Measurements from ENCODE around the gene RNF38. TPM values are rescaled to one million over a fixed set of nuclear protein-coding genes. Genes with fewer than 3 reads are reported as not detected.
A peak's percentile ranks its signal among the peaks of the same experiment; 100 is the strongest.
"Not testable (repeated sequence)": the region's sequence is repeated elsewhere in the genome, so short reads cannot be mapped to it uniquely, and the experiment has no call there.

The RNF38 gene
- total RNA-seq: 10 to 100 TPM; 26.7 to 40.0 TPM

GRCh38 chr9:36399980-36400331, at the start of gene RNF38:
RNF38 (minus strand) TSS chr9:36400269; CDS start chr9:36400108, 161 bp downstream.
- ChIA-PET CTCF (interaction anchor here (0.6 to 1.3 kb wide), 2 partner anchors 9 to 87 kb away, joined by 3 read pairs; no protein-coding TSS in a partner anchor), POLR2A (interaction anchor here (0.5 to 1.7 kb wide), 4 partner anchors 13 to 209 kb away, joined by 3 to 5 read pairs (median 3); partner anchors contain the start of gene CLTA)
- Mint-ChIP-seq H3K36me3 (ENCODE audit: low read depth) (peaks cover 6% of the 10 kb centered on the region), H3K27me3 (no peaks in the 10 kb centered on the region), H3K9me3 (ENCODE audit: low read depth) (no peaks in the 10 kb centered on the region), H3K4me1 (peaks cover 45% of the 10 kb centered on the region), H3K27ac (peak within 1 kb of the TSS; percentile 98), H3K4me3 (peak within 1 kb of the TSS; percentile 93)
- intact Hi-C loops (cut with DNase I, micrococcal nuclease): loop anchor here (1.0 to 10.0 kb wide), 16 partner anchors 21 to 1193 kb away; partner anchors contain the start of genes GNE (in 2 of the 2), CLTA (in 1 of the 2), FAM221B (in 1 of the 2) and GLIPR2 (in 1 of the 2)
- DNase-seq: no peak
- ATAC-seq: no peak

GRCh38 chr9:36448555-36448954, 48.5 kb upstream of the RNF38 start:
- intact Hi-C loops (cut with DNase I, micrococcal nuclease); H3K4me3 Mint-ChIP-seq; DNase-seq; POLR2A ChIA-PET; H3K9me3 Mint-ChIP-seq (ENCODE audit: low read depth); H3K27ac Mint-ChIP-seq; H3K36me3 Mint-ChIP-seq (ENCODE audit: low read depth); H3K27me3 Mint-ChIP-seq; ATAC-seq: not testable (repeated sequence)
- CTCF ChIA-PET: interaction anchor here (1.2 to 3.3 kb wide), 3 partner anchors 17 to 108 kb away, joined by 3 to 18 read pairs (median 3); no protein-coding TSS in a partner anchor
- peaks cover 26% of the 10 kb centered on the region for H3K4me1 Mint-ChIP-seq

DNA sequence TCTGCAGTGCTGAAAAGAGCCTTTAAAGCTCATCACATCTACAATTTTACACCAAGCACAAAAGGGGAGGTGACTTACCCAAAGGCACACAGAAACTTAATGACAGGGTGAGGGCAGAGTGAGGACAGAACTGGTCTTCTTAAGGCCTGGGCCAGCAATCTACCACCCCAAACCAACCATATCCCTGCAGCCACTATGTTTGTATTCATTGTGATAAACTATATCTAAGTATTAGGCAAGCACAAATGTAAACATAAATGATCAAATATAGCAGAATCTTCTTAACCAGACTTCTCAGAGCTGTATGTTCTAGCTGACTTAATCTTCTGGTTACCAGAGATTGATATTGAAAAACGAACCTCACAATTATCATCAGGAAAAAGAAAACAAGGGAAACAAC, 47.9 kb upstream of the RNF38 start:
- H3K4me1 Mint-ChIP-seq: peaks cover 30% of the 10 kb centered on the region
- H3K4me3 Mint-ChIP-seq: no peak overlapping the region
- intact Hi-C loops (cut with DNase I, micrococcal nuclease): no loop called here
- ATAC-seq (no peak), DNase-seq (no peak)
- no peaks in the 10 kb centered on the region for H3K27me3 Mint-ChIP-seq
- no peaks in the 10 kb centered on the region for H3K9me3 Mint-ChIP-seq (ENCODE audit: low read depth)
- H3K27ac Mint-ChIP-seq: no peak overlapping the region
- POLR2A ChIA-PET: no interaction called here
- peaks cover 1% of the 10 kb centered on the region for H3K36me3 Mint-ChIP-seq (ENCODE audit: low read depth)
- CTCF ChIA-PET: interaction anchor here (1.1 to 3.3 kb wide), 5 partner anchors 16 to 108 kb away, joined by 3 to 18 read pairs (median 3); no protein-coding TSS in a partner anchor

DNA sequence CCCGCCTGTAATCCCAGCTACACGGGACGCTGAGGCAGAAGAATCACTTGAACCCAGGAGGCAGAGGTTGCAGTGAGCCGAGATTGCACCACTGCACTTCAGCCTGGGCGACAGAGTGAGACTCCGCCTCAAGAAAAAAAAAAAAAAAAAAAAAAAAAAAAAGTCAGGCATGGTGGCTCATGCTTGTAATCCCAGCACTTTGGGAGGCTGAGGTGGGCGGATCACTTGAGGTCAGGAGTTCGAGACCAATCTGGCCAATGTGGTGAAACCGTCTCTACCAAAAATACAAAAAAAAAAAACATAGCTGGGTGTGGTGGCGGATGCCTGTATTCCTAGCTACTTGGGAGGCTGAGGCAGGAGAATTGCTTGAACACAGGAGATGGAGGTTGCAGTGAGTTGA, 46.6 kb upstream of the RNF38 start:
- H3K27ac Mint-ChIP-seq; H3K9me3 Mint-ChIP-seq (ENCODE audit: low read depth); POLR2A ChIA-PET; H3K36me3 Mint-ChIP-seq (ENCODE audit: low read depth); DNase-seq; intact Hi-C loops (cut with DNase I, micrococcal nuclease); H3K27me3 Mint-ChIP-seq; H3K4me3 Mint-ChIP-seq; ATAC-seq: not testable (repeated sequence)
- H3K4me1 Mint-ChIP-seq: peaks cover 39% of the 10 kb centered on the region
- CTCF ChIA-PET: interaction anchor here (0.8 to 3.3 kb wide), 2 partner anchors 39 to 716 kb away, joined by 3 to 18 read pairs; no protein-coding TSS in a partner anchor

DNA sequence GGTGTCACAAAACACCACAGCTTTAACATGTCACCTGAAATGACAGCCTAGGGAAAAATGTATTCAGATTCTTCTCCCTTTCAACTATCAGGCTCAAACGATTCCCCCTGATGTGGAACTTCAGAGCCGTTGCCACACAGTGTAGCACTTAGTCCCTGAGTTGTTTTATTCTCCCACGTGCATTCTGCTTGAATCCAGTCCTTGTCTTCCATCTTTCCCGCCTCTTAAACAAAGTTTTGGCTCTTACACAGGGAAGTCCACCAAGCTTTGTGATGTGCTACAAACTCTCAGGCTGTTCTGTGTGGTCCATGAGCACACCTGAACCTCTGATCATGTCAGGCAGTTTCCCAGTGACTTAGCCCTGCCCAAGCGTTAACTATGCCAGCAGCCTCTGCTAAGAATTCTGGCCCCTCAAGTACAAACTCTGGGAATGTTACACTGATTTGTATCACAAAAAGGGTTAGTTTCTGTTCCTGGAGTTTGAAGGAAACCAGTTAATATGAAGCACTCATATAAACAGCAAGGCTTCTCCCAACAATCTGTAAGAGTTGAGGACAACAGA, 45.8 kb upstream of the RNF38 start:
- no peaks in the 10 kb centered on the region for H3K9me3 Mint-ChIP-seq (ENCODE audit: low read depth)
- peaks cover 39% of the 10 kb centered on the region for H3K4me1 Mint-ChIP-seq
- ChIA-PET CTCF (interaction anchor here (3.3 kb wide), 1 partner anchor 38 kb away, joined by 18 read pairs; no protein-coding TSS in a partner anchor), POLR2A (no interaction called here)
- H3K27me3 Mint-ChIP-seq: no peaks in the 10 kb centered on the region
- no peak for ATAC-seq
- intact Hi-C loops (cut with DNase I, micrococcal nuclease): no loop called here
- H3K27ac Mint-ChIP-seq: no peak overlapping the region
- no peak for DNase-seq
- peaks cover 1% of the 10 kb centered on the region for H3K36me3 Mint-ChIP-seq (ENCODE audit: low read depth)
- H3K4me3 Mint-ChIP-seq: no peak overlapping the region

GRCh38 chr9:36444203-36444602, 44.1 kb upstream of the RNF38 start:
- Mint-ChIP-seq H3K9me3 (ENCODE audit: low read depth) (no peaks in the 10 kb centered on the region), H3K36me3 (ENCODE audit: low read depth) (peaks cover 1% of the 10 kb centered on the region), H3K4me3 (no peak overlapping the region), H3K4me1 (peaks cover 41% of the 10 kb centered on the region), H3K27me3 (no peaks in the 10 kb centered on the region), H3K27ac (no peak overlapping the region)
- ChIA-PET POLR2A (interaction anchor here (0.6 to 0.7 kb wide), 2 partner anchors 7 to 37 kb away, joined by 4 read pairs; no protein-coding TSS in a partner anchor), CTCF (interaction anchor here (0.7 to 3.5 kb wide), 2 partner anchors 37 to 116 kb away, joined by 3 to 11 read pairs; no protein-coding TSS in a partner anchor)
- DNase-seq (no peak), ATAC-seq (no peak)
- intact Hi-C loops (cut with DNase I, micrococcal nuclease): loop anchor here in 1 of 2 experiments (5.0 kb wide), 1 partner anchor 1022 kb away; no protein-coding TSS in a partner anchor

GRCh38 chr9:36443581-36443980, 43.5 kb upstream of the RNF38 start:
- ChIA-PET POLR2A (no interaction called here), CTCF (interaction anchor here (3.5 kb wide), 1 partner anchor 36 kb away, joined by 11 read pairs; no protein-coding TSS in a partner anchor)

DNA sequence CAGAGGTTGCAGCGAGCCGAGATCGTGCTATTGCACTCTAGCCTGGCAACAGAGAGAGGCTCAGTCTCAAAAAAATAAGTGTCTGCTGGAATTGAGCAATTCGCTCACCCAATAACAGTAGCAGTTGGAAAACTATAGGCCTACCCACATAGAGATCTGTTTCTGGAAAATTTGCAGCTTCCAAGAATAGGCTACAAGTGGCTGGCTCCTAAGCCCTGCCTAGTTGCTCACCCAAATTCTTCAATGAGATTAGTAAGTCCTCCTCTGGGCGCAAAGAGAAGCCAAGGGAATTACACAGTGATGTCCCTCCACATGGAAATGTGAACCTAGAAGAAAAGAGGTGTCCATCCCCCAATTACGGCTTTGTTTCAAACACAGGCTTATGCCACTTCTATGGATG, 42.6 kb upstream of the RNF38 start:
- Mint-ChIP-seq H3K27ac (no peak overlapping the region), H3K4me1 (peaks cover 45% of the 10 kb centered on the region), H3K4me3 (no peak overlapping the region), H3K36me3 (ENCODE audit: low read depth) (peaks cover 1% of the 10 kb centered on the region), H3K27me3 (no peaks in the 10 kb centered on the region), H3K9me3 (ENCODE audit: low read depth) (no peaks in the 10 kb centered on the region)
- no peak for DNase-seq
- intact Hi-C loops (cut with DNase I, micrococcal nuclease): loop anchor here in 1 of 2 experiments (5.0 kb wide), 1 partner anchor 1020 kb away; no protein-coding TSS in a partner anchor
- ATAC-seq: no peak
- CTCF ChIA-PET: interaction anchor here (0.5 to 3.5 kb wide), 8 partner anchors 11 to 304 kb away, joined by 3 to 11 read pairs (median 3); no protein-coding TSS in a partner anchor
- POLR2A ChIA-PET: no interaction called here

More at GRCh38 chr9:36443581-36443980, 43.5 kb upstream of the RNF38 start:
- peaks cover 43% of the 10 kb centered on the region for H3K4me1 Mint-ChIP-seq
- ATAC-seq (no peak), DNase-seq (no peak)
- peaks cover 1% of the 10 kb centered on the region for H3K36me3 Mint-ChIP-seq (ENCODE audit: low read depth)
- intact Hi-C loops (cut with DNase I, micrococcal nuclease): loop anchor here in 1 of 2 experiments (5.0 kb wide), 1 partner anchor 1021 kb away; no protein-coding TSS in a partner anchor
- no peaks in the 10 kb centered on the region for H3K9me3 Mint-ChIP-seq (ENCODE audit: low read depth)
- H3K4me3 Mint-ChIP-seq: no peak overlapping the region
- H3K27me3 Mint-ChIP-seq: no peaks in the 10 kb centered on the region
- no peak overlapping the region for H3K27ac Mint-ChIP-seq

DNA sequence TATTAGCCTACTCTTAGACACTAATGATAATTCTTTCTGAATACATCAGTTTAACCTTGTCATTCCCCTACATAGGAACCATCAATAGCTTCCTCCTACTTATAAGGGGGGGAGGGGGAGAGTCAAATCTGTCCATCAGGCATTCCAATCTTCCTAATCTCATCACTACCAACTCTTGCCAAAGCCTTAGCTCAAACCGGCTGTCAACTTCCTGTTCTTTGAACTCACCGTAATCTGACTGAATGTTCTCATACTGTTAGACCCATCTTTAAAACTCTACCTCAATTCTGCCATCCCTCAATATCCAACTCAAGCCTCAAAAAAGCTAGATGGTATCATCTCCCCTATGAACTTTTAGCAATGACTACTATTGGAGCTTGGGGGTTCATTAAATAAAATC, 41.9 kb upstream of the RNF38 start:
- no peak for DNase-seq
- CTCF ChIA-PET: interaction anchor here (0.6 to 3.5 kb wide), 9 partner anchors 10 to 1497 kb away, joined by 3 to 11 read pairs (median 3); no protein-coding TSS in a partner anchor
- no peaks in the 10 kb centered on the region for H3K27me3 Mint-ChIP-seq
- H3K27ac Mint-ChIP-seq: no peak overlapping the region
- ATAC-seq: no peak
- H3K4me1 Mint-ChIP-seq: peaks cover 43% of the 10 kb centered on the region
- H3K4me3 Mint-ChIP-seq: no peak overlapping the region
- POLR2A ChIA-PET: interaction anchor here (0.6 kb wide), 1 partner anchor 65 kb away, joined by 10 read pairs; no protein-coding TSS in a partner anchor
- intact Hi-C loops (cut with DNase I, micrococcal nuclease): loop anchor here in 1 of 2 experiments (5.0 kb wide), 1 partner anchor 1020 kb away; no protein-coding TSS in a partner anchor
- peaks cover 1% of the 10 kb centered on the region for H3K36me3 Mint-ChIP-seq (ENCODE audit: low read depth)
- no peaks in the 10 kb centered on the region for H3K9me3 Mint-ChIP-seq (ENCODE audit: low read depth)

- H3K9me3 Mint-ChIP-seq (ENCODE audit: low read depth): no peaks in the 10 kb centered on the region
- ChIA-PET CTCF (interaction anchor here (0.9 to 3.2 kb wide), 8 partner anchors 10 to 290 kb away, joined by 3 to 19 read pairs (median 4); no protein-coding TSS in a partner anchor), POLR2A (interaction anchor here (0.6 kb wide), 1 partner anchor 28 kb away, joined by 5 read pairs; no protein-coding TSS in a partner anchor)
- no peak overlapping the region for H3K4me3 Mint-ChIP-seq
- intact Hi-C loops (cut with DNase I, micrococcal nuclease): no loop called here
- H3K27me3 Mint-ChIP-seq: no peaks in the 10 kb centered on the region
- peaks cover 26% of the 10 kb centered on the region for H3K4me1 Mint-ChIP-seq
- no peak for ATAC-seq
- no peak overlapping the region for H3K27ac Mint-ChIP-seq
- DNase-seq: no peak
- H3K36me3 Mint-ChIP-seq (ENCODE audit: low read depth): no peaks in the 10 kb centered on the region
Measured at GRCh38 chr9:36438536-36439236, 38.6 kb upstream of the RNF38 start.

DNA sequence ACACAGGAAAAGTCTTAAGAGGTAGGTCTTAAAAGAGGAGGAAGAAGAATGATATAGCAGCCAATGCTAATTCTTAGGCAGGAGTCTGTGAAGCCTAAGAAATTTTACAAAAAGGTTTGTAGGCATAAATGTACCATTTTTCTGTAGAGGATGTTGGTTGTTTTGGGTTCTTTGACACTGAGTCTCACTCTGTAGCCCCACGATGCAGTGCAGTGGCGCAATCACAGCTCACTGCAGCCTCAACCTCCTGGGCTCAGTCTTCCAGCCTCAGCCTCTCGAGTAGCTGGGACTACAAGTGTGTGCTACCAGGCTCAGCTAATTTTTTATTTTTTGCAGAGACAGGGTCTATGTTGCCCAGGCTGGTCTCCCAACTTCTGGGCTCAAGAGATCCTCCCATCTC, 37.7 kb upstream of the RNF38 start:
- Mint-ChIP-seq H3K27me3 (no peaks in the 10 kb centered on the region), H3K36me3 (ENCODE audit: low read depth) (no peaks in the 10 kb centered on the region)
- no peak for ATAC-seq

More for the DNA sequence above, 37.7 kb upstream of the RNF38 start:
- H3K27ac Mint-ChIP-seq: no peak overlapping the region
- H3K9me3 Mint-ChIP-seq (ENCODE audit: low read depth): no peaks in the 10 kb centered on the region
- POLR2A ChIA-PET: interaction anchor here (0.6 kb wide), 1 partner anchor 29 kb away, joined by 5 read pairs; no protein-coding TSS in a partner anchor
- intact Hi-C loops (cut with DNase I, micrococcal nuclease): no loop called here
- peaks cover 18% of the 10 kb centered on the region for H3K4me1 Mint-ChIP-seq
- DNase-seq: no peak
- CTCF ChIA-PET: interaction anchor here (0.5 to 3.2 kb wide), 10 partner anchors 9 to 118 kb away, joined by 3 to 19 read pairs (median 3); no protein-coding TSS in a partner anchor
- no peak overlapping the region for H3K4me3 Mint-ChIP-seq

Data from activated CD4-positive, alpha-beta T cell treated with anti-CD3 and anti-CD28 coated beads for 36 hours (primary cell).